Activated T-cell treated with anti-CD3 and anti-CD28 coated beads, Interleukin-2, amount 50 U/mL, for 48 hours (primary cell): ENCODE data around the gene NACAD.

Source experiments
- DNase-seq, 2 experiments: peaks; one replicate each; pipeline ENCODE4 v3.0.0-alpha.2; 2020

The NACAD gene

DNA sequence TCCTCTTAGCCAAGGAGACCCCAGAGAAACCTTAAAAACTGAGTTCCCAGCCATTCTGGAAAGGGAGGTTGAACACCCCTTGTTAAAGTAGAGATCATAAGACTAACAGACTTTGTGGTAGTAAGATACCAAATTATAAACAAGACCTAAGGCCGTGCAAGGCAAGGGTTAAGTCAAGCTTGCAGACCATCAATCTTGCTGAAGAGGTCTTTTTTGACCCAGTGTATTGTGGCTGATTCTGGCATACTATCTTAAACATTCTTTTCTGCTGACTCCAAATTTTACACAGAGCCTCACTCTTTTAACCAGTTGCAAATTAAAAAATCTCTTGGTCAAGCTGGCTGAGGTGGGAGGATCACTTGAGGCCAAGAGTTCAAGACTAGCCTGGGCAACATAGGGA, 23.9 kb upstream of the NACAD start:
- DNase-seq: no peak

DNA sequence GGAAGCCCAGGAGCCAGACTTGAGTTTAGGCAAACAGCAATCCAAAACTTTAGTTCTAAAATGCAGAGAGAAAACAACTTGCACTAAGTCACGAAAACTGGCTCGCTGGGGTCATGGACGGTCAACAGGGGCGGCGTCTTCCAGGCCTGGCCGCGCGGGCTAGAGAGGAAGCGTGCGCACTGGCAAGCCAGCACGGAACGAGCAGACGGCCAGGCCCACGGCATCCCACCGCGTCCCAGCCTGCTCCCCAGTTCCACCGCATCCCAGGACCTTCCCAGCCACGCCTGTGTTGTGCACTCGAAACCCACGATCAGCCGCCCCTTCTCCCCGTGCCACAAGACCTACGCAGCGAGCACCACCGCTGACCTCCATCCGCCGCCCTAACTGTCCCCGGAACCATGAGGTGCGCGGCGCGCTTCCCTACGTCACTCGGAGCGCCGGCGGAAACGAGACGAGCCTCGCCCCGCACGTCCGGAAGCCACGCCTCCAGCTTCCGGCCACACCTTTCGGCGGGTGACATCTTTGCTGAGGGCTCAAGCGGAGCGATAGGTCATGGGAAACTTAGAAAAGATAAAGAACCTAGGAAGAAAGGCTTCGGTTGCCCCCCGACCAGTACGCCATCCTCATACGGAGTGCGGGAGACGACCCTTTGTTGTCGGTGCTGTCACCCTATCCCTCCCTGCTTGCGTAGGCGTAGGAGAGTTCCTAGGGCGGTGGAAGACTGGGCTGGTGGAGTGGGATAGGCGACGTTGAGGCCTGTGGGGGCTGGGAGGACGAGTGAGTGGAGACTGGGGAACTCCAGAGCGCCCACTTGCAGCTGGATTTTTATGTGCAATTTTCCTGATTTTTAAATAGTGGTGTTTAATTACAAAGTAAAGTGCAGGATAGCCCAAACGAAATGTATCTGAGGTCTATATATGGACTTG, 22.8 kb upstream of the NACAD start, which contains the start of gene TBRG4:
Gene TBRG4, minus strand, starts transcription at position 400 of the 926 bp plus-strand sequence. CDS start 2,460 bp downstream, outside the sequence.
- DNase-seq: peak; percentile 96 to 97

GRCh38 chr7:45108863-45109262, 20.1 kb upstream of the NACAD start:
- no peak for DNase-seq

DNA sequence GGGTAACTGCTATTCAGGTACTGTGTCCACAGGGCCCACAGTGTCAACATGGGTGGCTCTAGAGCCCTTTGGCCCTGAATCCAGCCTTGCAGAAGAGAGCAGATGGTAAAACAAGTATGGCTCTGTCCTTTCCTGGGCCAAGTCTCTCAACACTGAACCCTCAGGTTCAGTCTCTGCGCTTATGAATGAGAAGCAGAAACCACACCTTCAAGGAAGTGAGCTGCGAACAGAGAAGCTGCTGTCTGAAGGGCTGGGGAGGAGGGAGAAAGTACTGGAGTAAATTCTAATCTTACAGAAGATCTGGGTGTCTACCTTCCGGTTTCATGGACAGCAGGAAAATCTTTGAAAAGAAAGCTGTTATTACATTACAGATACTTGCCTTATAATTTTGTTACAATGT, 18.6 kb upstream of the NACAD start:
- no peak for DNase-seq

GRCh38 chr7:45106820-45107219, 18.1 kb upstream of the NACAD start:
- DNase-seq: no peak

DNA sequence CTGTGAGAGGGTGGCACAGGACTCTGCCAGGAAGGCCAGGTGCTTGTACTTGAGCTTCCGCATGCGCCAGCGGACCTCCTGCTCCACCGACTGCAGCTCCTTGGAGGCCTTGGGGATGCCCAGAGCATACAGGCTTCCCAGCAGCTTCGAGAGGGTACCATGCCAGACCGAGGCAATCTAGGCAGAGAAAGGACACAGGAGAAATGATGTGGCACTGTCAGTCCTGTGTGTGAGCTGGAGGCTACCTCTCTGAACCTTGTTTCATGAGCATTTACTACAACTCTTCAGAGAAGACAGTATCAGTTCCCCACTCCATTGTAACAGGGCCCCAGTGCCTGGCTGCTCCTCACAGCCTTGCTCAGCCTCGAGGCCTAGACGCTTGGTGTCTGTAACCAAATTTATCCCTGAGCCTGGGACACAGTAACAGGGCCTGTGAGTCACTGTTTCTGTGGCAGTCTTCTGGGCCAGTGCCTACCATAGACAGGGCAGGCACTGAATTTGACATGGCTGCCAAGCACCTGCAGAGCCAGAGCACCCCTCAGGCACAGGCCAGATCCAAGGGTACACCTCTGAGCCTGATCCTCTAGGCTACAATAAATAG, 16.9 kb upstream of the NACAD start:
- no peak for DNase-seq

DNA sequence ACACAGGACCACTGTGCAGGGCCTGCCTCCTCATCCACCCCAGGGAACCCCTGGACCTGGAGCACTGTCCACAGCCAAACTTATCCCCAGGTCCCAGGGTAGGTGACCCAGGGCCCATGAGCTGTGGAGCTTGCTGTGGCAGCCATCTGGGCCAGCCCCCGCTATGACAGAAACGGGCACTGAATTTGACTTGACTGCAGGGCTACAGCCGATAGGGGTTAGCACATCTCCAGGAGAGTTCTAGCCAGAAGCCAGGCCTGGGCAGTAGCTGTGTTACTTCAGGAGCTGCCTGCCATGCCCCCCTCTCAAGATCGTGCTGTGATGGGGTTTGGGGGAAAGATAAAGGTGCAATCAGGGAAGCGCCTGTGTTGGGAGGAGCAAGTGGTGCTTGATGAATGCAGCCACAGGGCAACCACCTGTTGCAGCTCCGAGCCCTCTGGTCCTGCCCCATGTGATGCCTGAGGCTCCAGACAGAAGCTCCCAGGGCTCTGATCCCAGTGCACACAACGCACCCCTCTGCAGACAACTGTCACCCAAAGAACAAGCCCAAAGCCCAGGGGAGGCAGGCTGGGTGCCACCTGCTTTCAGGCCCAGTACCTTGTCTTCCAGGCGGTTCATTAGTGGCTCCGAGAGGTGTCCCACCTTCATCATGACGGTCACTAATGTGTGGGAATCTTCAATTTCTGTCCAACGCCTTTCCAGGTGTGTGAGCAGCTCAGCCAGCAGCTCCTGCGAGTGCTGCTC, 16.2 kb upstream of the NACAD start:
- no peak for DNase-seq

DNA sequence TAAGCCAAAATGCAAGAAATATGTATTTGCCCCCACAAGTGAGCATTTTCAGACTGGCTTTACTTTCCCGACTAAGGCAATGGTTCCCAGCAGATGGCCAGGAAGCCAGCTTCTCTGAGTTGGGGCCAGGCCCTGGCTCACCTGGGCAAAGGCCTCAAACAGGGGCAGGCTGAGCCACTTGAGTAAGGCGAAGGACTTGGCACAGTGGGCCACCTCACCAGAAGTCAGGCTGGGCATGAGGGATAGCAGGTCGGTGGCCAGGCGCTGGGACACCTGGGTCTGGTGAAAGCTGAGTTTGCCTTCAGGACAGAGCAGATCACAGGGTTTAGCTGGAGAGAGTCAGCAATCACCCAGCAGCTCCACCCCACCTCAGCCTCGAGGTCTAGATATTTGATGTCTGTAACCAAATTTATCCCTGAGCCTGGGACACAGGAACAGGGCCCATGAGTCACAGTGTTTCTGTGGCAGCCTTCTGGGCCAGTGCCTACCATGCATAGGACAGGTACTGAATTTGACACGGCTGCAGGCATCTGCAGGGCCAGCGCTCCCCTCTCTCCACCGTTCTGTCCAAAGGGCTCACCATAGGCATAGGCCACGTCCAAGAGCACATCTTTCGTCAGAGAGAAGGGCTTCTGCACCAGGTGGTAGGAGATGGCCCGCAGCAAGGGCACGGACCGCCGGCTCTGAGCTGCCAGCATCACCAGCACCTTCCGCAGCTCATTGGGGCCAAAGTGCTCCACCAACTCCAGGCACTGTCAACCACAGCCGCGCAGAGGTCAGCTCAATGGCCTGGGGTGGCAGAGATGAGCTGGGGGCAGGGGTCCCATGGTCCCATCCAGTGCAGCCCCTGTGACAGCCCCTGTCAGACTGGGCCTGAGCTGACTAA, 15.4 kb upstream of the NACAD start:
- no peak for DNase-seq

- no peak for DNase-seq
Measured at GRCh38 chr7:45102785-45103712, 14.3 kb upstream of the NACAD start.

DNA sequence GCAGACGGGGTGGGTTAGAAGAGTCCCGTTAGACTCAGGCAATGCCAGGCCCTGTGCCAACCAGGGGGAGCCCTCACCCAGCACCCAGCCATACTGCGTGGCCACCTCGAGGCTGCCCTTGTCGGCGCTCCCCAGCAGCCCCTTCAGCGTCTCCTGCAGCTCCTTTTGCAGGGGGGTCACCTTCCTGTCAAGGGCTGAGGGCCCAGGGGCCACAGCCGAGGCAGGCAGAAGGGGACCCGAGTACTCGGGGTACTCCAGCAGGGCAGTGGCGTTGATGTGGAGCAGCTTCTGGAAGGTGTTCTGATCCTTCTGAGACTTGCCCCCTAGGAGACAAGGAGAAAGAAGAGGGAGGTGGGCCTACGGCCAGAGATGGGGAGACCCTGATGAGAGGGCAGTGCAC, 13.0 kb upstream of the NACAD start:
- DNase-seq: no peak

DNA sequence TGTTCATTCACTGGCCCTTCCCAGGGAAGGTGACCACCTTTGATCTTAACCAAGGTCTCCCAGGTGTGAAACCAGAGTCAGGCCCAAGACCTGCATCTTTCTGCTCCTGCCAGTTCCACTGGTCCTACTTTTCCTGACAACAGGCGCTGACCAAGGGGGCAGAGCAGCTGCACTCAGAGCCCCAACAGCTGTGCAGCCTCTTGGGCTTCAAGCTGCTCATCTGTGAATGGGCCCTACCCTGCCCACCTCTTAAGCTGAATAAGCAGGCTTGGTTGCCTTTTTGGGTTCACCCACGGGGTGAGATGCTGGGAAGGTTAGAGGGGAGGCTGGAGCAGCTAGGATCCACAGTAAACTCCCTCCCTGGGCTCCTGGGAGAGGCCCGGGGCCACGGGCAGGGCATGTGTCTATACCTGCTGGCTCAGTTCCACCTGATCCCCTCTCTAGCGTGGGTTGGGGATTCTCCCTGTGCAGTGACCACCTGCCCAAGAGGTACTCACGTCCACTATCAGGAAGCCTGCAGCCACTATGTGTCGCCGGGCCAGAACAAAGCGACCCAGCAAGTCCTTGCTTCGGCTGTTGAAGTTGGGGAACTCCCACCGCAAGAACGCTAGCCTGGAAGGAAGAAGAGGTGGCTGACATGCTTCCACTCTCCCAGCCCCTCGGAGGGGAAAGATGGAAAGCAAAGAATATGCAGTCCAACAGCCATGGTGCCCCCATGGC, 12.2 kb upstream of the NACAD start:
- no peak for DNase-seq

GRCh38 chr7:45099891-45100760, 11.4 kb upstream of the NACAD start:
- DNase-seq: no peak

DNA sequence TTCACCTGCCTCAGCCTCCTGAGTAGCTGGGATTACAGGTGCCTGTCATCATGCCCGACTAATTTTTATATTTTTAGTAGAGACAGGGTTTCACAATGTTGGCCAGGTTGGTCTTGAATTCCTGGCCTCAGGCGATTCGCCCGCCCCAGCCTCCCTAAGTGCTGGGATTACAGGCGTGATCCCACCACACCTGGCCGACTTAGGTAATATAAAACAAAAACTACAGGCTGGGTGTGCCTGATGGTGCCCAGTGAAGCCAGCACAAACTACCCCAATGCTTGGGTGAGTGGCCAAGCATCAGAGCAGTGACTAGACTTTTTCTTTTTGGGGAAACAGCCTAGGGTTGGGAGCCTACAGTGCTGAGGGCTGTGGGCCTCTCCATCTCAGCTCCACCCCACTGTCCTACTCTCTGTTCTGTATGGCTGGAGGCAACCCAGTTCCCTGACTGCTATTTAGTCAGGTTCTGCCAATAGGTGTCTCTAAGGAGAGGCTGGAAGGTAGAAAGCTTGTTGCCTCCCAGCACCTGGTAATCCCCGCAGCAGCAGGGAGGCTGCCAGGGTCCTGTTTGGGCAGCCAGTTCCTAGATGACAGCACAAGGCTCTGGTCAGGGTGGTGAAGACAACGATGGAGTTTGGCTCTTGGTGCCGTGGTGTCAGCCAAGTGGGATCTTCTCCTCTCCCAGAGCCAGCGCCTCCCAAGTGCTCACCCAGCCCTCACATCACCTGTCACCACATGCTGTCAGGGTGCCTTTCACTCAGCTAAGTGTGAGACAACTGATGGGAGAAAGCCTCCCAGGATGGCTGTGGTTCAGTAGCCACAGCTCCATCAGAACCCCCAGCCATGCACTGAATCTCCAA, 10.4 kb upstream of the NACAD start:
- DNase-seq: no peak

DNA sequence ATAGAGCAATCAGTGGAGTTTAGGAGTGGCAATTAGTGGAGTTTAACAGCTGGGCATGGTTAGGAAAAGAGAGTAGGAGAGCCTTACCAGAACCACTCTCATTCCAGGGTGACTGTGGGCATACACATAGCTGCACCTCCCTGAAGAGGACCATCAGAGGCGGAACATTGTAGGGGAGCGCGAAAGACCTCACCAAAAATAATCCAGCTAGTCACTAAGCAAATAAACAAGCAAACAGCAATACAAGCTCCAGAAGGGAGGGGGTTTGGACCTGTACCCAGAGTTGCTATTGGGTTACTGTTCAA, 4.1 kb upstream of the NACAD start:
- no peak for DNase-seq

GRCh38 chr7:45092100-45092930, 3.5 kb upstream of the NACAD start:
- no peak for DNase-seq

GRCh38 chr7:45089341-45089891, 647 bp upstream of the NACAD start:
- peak; percentile 81 for DNase-seq

- no peak for DNase-seq
Measured at GRCh38 chr7:45088146-45088701, 545 bp downstream of the NACAD start.
